K562 (cell line): ENCODE data around the gene MAP1S. TPM values are rescaled to one million over a fixed set of nuclear protein-coding genes. Genes with fewer than 3 reads are reported as not detected.
A peak's percentile ranks its signal among the peaks of the same experiment; 100 is the strongest.

ENCODE experiments used
- ATAC-seq: fragments of 200-7000 bp; cut with Tn5 transposase; 3 replicates; pipeline ENCODE4 v1.9.1; 2020; ENCODE audit warnings: moderate library complexity
- BruUV-seq: library from RNA; stranded (reverse); fragments of 400-500 nt; replicated peaks from 2 replicates; lab custom pipeline; 2021; lab: Mats Ljungman, UMichigan
- CTCF ChIA-PET: fragments of 300-600 bp; formaldehyde crosslinking; extraction: SDS; loops from one replicate; lab custom pipeline; 2021; ENCODE audit warnings: low intra/inter-chr PET ratio; lab: Yijun Ruan, JAX
- POLR2A ChIA-PET: fragments of 300-600, 350-650 bp; sonication (Branson Sonifier 250); formaldehyde crosslinking; extraction: SDS; loops from one replicate; lab custom pipeline; 2021; ENCODE audit warnings: antibody characterized with exemption, inconsistent platforms; lab: Yijun Ruan, JAX
- DNase-seq, 4 experiments: peaks; one replicate each; pipeline versions ENCODE4 v3.0.0 to v3.0.0-alpha.2; 2011 to 2018; ENCODE audit warnings: low spot score in 3 of 4, mixed read lengths in 3 of 4; ENCODE audit errors: extremely low read depth in 1 of 4
- FAIRE-seq: peaks from 2 replicates; lab custom pipeline; 2011; peaks lifted over from hg19 to GRCh38; lab: Jason Lieb, UNC
- H2AFZ ChIP-seq: 2 replicates; pipeline ENCODE4 v1.6.0; 2011; ENCODE audit warnings: low read depth, low read length, control low read depth, inconsistent platforms
- H3K27ac ChIP-seq: fragments of 200-600 bp; 3 replicates; pipeline ENCODE4 v1.8.0; 2011; ENCODE audit warnings: low read depth, mild to moderate bottlenecking, control low read depth, inconsistent platforms, low read length, moderate library complexity, mixed read lengths; ENCODE audit errors: extremely low read depth
- H3K27me3 ChIP-seq, 2 experiments: fragments of 300-600 bp in 1 of 2; 2 replicates in 1 of 2; 3 replicates in 1 of 2; pipeline versions ENCODE4 v1.6.0 to v1.8.0; 2011; ENCODE audit warnings: inconsistent platforms in 2 of 2, low read length in 2 of 2, mild to moderate bottlenecking in 1 of 2, mixed read lengths in 1 of 2, moderate library complexity in 1 of 2; ENCODE audit not compliant: control insufficient read depth in 2 of 2, insufficient read depth in 2 of 2
- H3K36me3 ChIP-seq: fragments of 300-600 bp; 3 replicates; pipeline ENCODE4 v1.8.0; 2011; ENCODE audit warnings: mild to moderate bottlenecking, low read length, inconsistent platforms; ENCODE audit not compliant: control insufficient read depth, insufficient read depth
- H3K4me1 ChIP-seq, 2 experiments: fragments of 200-600 bp in 1 of 2; replicated peaks in 1 of 2; 2 replicates in 1 of 2; 3 replicates in 1 of 2; pipeline versions ENCODE4 v1.5.1 to v1.8.0; 2011; ENCODE audit warnings: inconsistent platforms in 2 of 2, low read length in 2 of 2, mild to moderate bottlenecking in 1 of 2, mixed read lengths in 1 of 2, moderate library complexity in 1 of 2; ENCODE audit not compliant: control insufficient read depth in 2 of 2, insufficient read depth in 2 of 2
- H3K4me2 ChIP-seq: 2 replicates; pipeline ENCODE4 v1.6.1; 2011; ENCODE audit warnings: low read length, control low read depth, inconsistent platforms, mixed read lengths; ENCODE audit not compliant: insufficient read depth
- H3K4me3 ChIP-seq: fragments of 200-600 bp; sonication (generic), shearing (Covaris generic); 2 replicates; pipeline ENCODE4 v1.5.1; 2016; ENCODE audit warnings: control low read depth, inconsistent platforms
- H3K79me2 ChIP-seq: fragments of 200-600 bp; 3 replicates; pipeline ENCODE4 v1.8.0; 2011; ENCODE audit warnings: low read length, inconsistent platforms; ENCODE audit not compliant: control insufficient read depth, insufficient read depth
- H3K9ac ChIP-seq, 2 experiments: 2 replicates each; pipeline versions ENCODE4 v1.6.0 to v1.6.1; 2011; ENCODE audit warnings: low read depth in 2 of 2, low read length in 2 of 2, control low read depth in 1 of 2, inconsistent platforms in 1 of 2, mild to moderate bottlenecking in 1 of 2, mixed read lengths in 1 of 2; ENCODE audit not compliant: insufficient read depth in 1 of 2
- H3K9me1 ChIP-seq: one replicate; pipeline ENCODE4 v1.6.0; 2011; ENCODE audit warnings: inconsistent platforms, mild to moderate bottlenecking, low read length, moderate library complexity; ENCODE audit not compliant: control insufficient read depth, insufficient read depth
- H3K9me3 ChIP-seq: replicated peaks from 2 replicates; pipeline ENCODE4 v1.5.1; 2011; ENCODE audit warnings: low read depth, low read length, inconsistent platforms; ENCODE audit not compliant: control insufficient read depth, insufficient read depth
- H4K20me1 ChIP-seq: replicated peaks from 2 replicates; pipeline ENCODE4 v1.6.1; 2011; ENCODE audit warnings: low read length, inconsistent platforms, mixed read lengths; ENCODE audit not compliant: control insufficient read depth, insufficient read depth
- CCNT2 ChIP-seq: IDR thresholded peaks from 2 replicates; pipeline ENCODE4 v1.6.1; 2011; ENCODE audit warnings: borderline replicate concordance, low read depth, mild to moderate bottlenecking, moderate library complexity, mixed read lengths, low read length; ENCODE audit not compliant: insufficient read length; ENCODE audit errors: extremely low read depth
- CEBPG ChIP-seq, 3 experiments: fragments of 200-800 bp in 1 of 3; sonication (Bioruptor generic) in 1 of 3; sonication (generic) in 1 of 3; formaldehyde crosslinking in 1 of 3; IDR thresholded peaks in 2 of 3; conservative IDR thresholded peaks in 1 of 3; 2 replicates each; pipeline versions ENCODE4 v1.6.1 to v1.8.0; 2016 to 2022; ENCODE audit warnings: missing compliant biosample characterization in 2 of 3, missing genetic modification characterization in 2 of 3, mild to moderate bottlenecking in 1 of 3, missing genetic modification reagents in 1 of 3
- DMBX1 ChIP-seq: fragments of 250-450 bp; sonication (Bioruptor Pico); IDR thresholded peaks from 2 replicates; pipeline ENCODE4 v1.8.0; 2022; ENCODE audit warnings: inconsistent platforms, mild to moderate bottlenecking, moderate library complexity, borderline replicate concordance
- GATAD2B ChIP-seq: fragments of 450-650 bp; IDR thresholded peaks from 2 replicates; pipeline ENCODE4 v1.6.1; 2017; ENCODE audit warnings: mild to moderate bottlenecking, borderline replicate concordance
- HMG20A ChIP-seq: fragments of 450-650 bp; formaldehyde crosslinking; conservative IDR thresholded peaks from 2 replicates; pipeline ENCODE4 v1.4.0; 2020; ENCODE audit warnings: mild to moderate bottlenecking, mixed read lengths
- LEF1 ChIP-seq: fragments of 450-650 bp; IDR thresholded peaks from 2 replicates; pipeline ENCODE4 v1.6.1; 2016; ENCODE audit warnings: mild to moderate bottlenecking
- MECOM ChIP-seq: fragments of 250-450 bp; sonication (Bioruptor Pico); IDR thresholded peaks from 2 replicates; pipeline ENCODE4 v1.8.0; 2022; ENCODE audit warnings: inconsistent platforms
- NFRKB ChIP-seq: fragments of 450-650 bp; IDR thresholded peaks from 2 replicates; pipeline ENCODE4 v1.6.1; 2016; ENCODE audit warnings: low read depth
- NR1H2 ChIP-seq: sonication (generic); formaldehyde crosslinking; IDR thresholded peaks from 2 replicates; pipeline ENCODE4 v1.4.0; 2020; ENCODE audit warnings: mild to moderate bottlenecking, missing genetic modification reagents
- PRMT5 ChIP-seq: sonication (generic); formaldehyde crosslinking; IDR thresholded peaks from 2 replicates; pipeline ENCODE4 v1.5.0; 2020; ENCODE audit warnings: missing genetic modification reagents
- RBM25 ChIP-seq: fragments of 200-400 bp; formaldehyde crosslinking; IDR thresholded peaks from 2 replicates; pipeline ENCODE4 v1.6.1; 2018; ENCODE audit warnings: low read length, low read depth, moderate library complexity; ENCODE audit not compliant: severe bottlenecking
- SP1 ChIP-seq: sonication (generic); formaldehyde crosslinking; IDR thresholded peaks from 2 replicates; pipeline ENCODE4 v1.8.1; 2022; ENCODE audit warnings: mild to moderate bottlenecking, missing genetic modification reagents
- ZFP30 ChIP-seq: fragments of 250-450 bp; sonication (Bioruptor Pico); IDR thresholded peaks from 2 replicates; pipeline ENCODE4 v1.8.0; 2022; ENCODE audit warnings: moderate library complexity, mild to moderate bottlenecking, inconsistent platforms, borderline replicate concordance
- ZFP36 ChIP-seq: fragments of 150-350 bp; IDR thresholded peaks from 2 replicates; pipeline ENCODE4 v1.6.1; 2018; ENCODE audit warnings: low read length, low read depth; ENCODE audit not compliant: partially characterized antibody
- ZNF212 ChIP-seq: fragments of 450-650 bp; formaldehyde crosslinking; IDR thresholded peaks from 2 replicates; pipeline ENCODE4 v1.4.0; 2020; ENCODE audit warnings: mild to moderate bottlenecking
- ZNF551 ChIP-seq: fragments of 250-450 bp; sonication (Bioruptor Pico); IDR thresholded peaks from 2 replicates; pipeline ENCODE4 v1.5.0; 2021; ENCODE audit warnings: mild to moderate bottlenecking, moderate library complexity
- ZNF766 ChIP-seq: fragments of 200-800 bp; sonication (Bioruptor generic); conservative IDR thresholded peaks from 2 replicates; pipeline ENCODE4 v1.6.1; 2016; ENCODE audit warnings: missing genetic modification characterization, missing compliant biosample characterization
- WGBS: fragments of 100-300 bp; shearing (Covaris generic); methylation state at CpG from one replicate; pipeline ENCODE4 v1.1.6; 2016; ENCODE audit warnings: low coverage, mixed read lengths; ENCODE audit not compliant: insufficient coverage; ENCODE audit errors: missing lambda C conversion rate; 5-methylcytosine and 5-hydroxymethylcytosine counted together
- in situ Hi-C: fragments of 300-500 bp; cut with MboI; formaldehyde crosslinking; loops from 4 replicates; pipeline ENCODE4 v1.15.0; 2018; ENCODE audit warnings: inconsistent platforms, mixed read lengths
- intact Hi-C: fragments of 100-400 bp; cut with micrococcal nuclease; formaldehyde crosslinking; loops from 2 replicates; pipeline ENCODE4 v1.14.2; 2022
- polyA plus RNA-seq, 8 experiments: library from polyadenylated mRNA; depleted of rRNA in 4 of 8; stranded (reverse) in 5 of 8; unstranded in 3 of 8; fragments of >200 nt; fragmentation: Nextera tagmentation in 2 of 8; fragmentation: Illumina TruSeq in 1 of 8; extraction: Ambion mirVana in 2 of 8; extraction: Trizol in 1 of 8; gene quantifications; 2 replicates each; pipeline versions ENCODE4 v1.2.1 to v1.2.3, GENCODE V29; 2011 to 2014; ENCODE audit warnings: inconsistent platforms in 1 of 8, missing spikeins in 1 of 8
- total RNA-seq, 7 experiments: library from RNA; depleted of rRNA in 6 of 7; stranded (reverse); fragments of >200 nt in 6 of 7; fragmentation: Illumina TruSeq in 2 of 7; extraction: Trizol in 2 of 7; gene quantifications; 2 replicates each; pipeline versions ENCODE4 v1.2.1 to v1.2.3, GENCODE V29; 2011 to 2021; ENCODE audit warnings: low replicate concordance in 1 of 7
- TF ChIP-seq, protein P1 (sequence below): fragments of 250-450 bp; sonication (Bioruptor Pico); IDR thresholded peaks from 2 replicates; pipeline ENCODE4 v1.4.0; 2020; ENCODE audit warnings: mild to moderate bottlenecking, moderate library complexity

The MAP1S gene
- total and polyA plus RNA-seq, 9 of the 15 experiments (the other 6 are each of a cell fraction or from before 2014, with no cell fraction given), result 2.0 to 81.0 (median 9.5) TPM

DNA sequence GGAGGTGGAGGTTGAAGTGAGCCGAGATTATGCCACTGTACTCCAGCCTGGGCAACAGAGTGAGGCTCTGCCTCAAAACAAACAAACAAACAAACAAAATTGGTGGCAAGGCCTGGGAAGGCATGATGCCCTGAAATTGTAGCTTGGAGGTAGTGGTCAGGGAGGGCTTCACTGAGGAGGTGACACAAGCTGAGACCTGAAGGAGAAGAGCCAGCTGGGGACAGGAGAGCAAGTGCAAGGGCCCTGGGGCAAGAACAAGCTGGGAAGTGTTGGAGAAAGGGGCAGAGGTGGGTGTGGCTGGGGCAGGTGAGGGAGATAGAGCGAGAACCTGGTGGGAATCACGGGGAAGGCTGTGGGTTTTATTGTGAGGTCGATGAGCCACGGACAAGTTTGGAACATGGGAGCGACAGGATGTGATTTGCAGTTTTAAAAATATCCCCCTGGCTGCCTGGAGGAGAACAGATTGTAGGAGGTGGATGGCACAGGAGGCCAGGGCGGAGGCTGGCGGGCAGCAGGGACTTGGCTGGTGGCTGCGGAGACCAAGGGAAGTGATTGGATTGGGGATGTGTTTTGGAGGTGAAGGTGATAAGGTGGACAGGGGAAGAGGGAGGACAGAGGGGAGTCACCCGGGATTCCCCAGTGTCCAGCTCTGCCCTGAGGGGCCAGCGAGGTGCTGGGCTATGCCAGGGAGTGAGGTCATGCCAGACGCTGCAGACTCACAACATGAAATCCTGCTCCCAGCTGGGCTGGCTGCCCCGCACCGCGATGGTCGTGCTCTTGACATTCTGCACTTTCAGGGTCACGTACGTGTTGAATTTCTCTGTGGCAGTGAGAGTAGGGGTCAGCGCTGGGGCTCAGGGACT, 45.1 kb upstream of the MAP1S start:
- POLR2A ChIA-PET, result interaction anchor here (1.0 kb wide), 1 partner anchor 254 kb away, joined by 3 read pairs; the partner anchor contains the start of gene MVB12A
- intact Hi-C loops (loop anchor here (10.0 kb wide), 1 partner anchor 219 kb away; no protein-coding TSS in a partner anchor), in situ Hi-C loops (no loop called here)
- no peak overlapping the region for H2AFZ ChIP-seq
- no peak for FAIRE-seq
- no TSS peak for BruUV-seq
- no peak for DNase-seq
- 8% methylated on average over 17 of the region's 19 CpGs for WGBS
- H3K9me1 ChIP-seq, result no peaks in the 10 kb centered on the region
- 0 out of 4 replicates have a peak overlapping the region, but pooled peaks of 1 of the 2 experiments have one; percentile 55 for H3K9ac ChIP-seq
- CTCF ChIA-PET, result no interaction called here
- ATAC-seq, result no peak
- peaks cover 9% of the 10 kb centered on the region for H4K20me1 ChIP-seq
- H3K9me3 ChIP-seq, result no peaks in the 10 kb centered on the region
- H3K27me3 ChIP-seq, result no peaks in the 10 kb centered on the region; a peak in 2 of 5 replicates
- H3K79me2 ChIP-seq, result no peaks in the 10 kb centered on the region
- no peaks in the 10 kb centered on the region for H3K36me3 ChIP-seq
- H3K27ac ChIP-seq, result no peak overlapping the region
- H3K4me2 ChIP-seq, result no peak overlapping the region
- peaks cover 0 to 2% of the 10 kb centered on the region in 2 experiments; a peak in 1 of 5 replicates for H3K4me1 ChIP-seq
- no peak overlapping the region for H3K4me3 ChIP-seq
- TF ChIP-seq NR1H2 (CRISPR knock-in tag), result no peak
- TF ChIP-seq, protein P1, sequence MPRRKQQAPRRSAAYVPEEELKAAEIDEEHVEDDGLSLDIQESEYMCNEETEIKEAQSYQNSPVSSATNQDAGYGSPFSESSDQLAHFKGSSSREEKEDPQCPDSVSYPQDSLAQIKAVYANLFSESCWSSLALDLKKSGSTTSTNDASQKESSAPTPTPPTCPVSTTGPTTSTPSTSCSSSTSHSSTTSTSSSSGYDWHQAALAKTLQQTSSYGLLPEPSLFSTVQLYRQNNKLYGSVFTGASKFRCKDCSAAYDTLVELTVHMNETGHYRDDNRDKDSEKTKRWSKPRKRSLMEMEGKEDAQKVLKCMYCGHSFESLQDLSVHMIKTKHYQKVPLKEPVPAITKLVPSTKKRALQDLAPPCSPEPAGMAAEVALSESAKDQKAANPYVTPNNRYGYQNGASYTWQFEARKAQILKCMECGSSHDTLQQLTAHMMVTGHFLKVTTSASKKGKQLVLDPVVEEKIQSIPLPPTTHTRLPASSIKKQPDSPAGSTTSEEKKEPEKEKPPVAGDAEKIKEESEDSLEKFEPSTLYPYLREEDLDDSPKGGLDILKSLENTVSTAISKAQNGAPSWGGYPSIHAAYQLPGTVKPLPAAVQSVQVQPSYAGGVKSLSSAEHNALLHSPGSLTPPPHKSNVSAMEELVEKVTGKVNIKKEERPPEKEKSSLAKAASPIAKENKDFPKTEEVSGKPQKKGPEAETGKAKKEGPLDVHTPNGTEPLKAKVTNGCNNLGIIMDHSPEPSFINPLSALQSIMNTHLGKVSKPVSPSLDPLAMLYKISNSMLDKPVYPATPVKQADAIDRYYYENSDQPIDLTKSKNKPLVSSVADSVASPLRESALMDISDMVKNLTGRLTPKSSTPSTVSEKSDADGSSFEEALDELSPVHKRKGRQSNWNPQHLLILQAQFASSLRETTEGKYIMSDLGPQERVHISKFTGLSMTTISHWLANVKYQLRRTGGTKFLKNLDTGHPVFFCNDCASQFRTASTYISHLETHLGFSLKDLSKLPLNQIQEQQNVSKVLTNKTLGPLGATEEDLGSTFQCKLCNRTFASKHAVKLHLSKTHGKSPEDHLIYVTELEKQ, result no peak
- peak; percentile 87 for TF ChIP-seq ZFP36
- no peak for TF ChIP-seq SP1 (CRISPR knock-in tag)
- TF ChIP-seq ZNF766 (CRISPR knock-in tag), result no peak
- no peak for TF ChIP-seq ZNF212 (CRISPR knock-in tag)
- TF ChIP-seq LEF1, result no peak
- TF ChIP-seq HMG20A (CRISPR knock-in tag), result no peak
- TF ChIP-seq PRMT5 (CRISPR knock-in tag), result no peak
- TF ChIP-seq ZNF551 (CRISPR knock-in tag), result no peak
- no peak for TF ChIP-seq ZFP30
- no peak for TF ChIP-seq CEBPG (CRISPR knock-in tag; IDR thresholded peaks at IDR 0.05)
- no peak for TF ChIP-seq CEBPG (tag; conservative IDR thresholded peaks at IDR 0.05 in 1 of 2, IDR thresholded peaks at IDR 0.05 in 1 of 2)
- TF ChIP-seq NFRKB, result no peak
- peak; percentile 31 for TF ChIP-seq RBM25
- TF ChIP-seq DMBX1 (CRISPR knock-in tag), result no peak
- no peak for TF ChIP-seq CCNT2
- TF ChIP-seq MECOM (CRISPR knock-in tag), result no peak
- TF ChIP-seq GATAD2B, result no peak
